ENCODE measurements around the gene GREB1L. TPM values are rescaled to one million over a fixed set of nuclear protein-coding genes. Genes with fewer than 3 reads are reported as not detected.

Gene GREB1L
- total RNA-seq, 2 experiments from 2014 or later: not detected

DNA sequence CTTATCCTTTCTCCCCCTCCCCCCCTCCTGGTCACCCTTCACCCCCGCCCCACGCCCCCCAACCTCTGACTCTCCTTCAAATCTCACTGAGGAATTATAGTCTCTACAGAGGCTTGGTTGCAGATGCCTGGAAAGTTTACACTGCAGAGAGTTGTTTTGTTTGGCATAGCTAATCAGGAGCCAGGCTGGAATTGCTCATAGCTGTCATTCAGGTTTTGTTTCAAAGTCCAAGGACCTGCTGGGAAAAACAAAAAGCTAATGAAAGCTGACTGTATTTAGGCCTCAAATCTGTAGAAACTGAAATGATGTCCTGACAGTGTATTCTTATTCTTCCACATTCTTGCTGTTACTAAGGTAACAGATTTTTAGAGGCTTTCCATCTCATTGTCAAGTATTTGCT is 22.6 kb downstream of the GREB1L start:
- H3K27me3 Mint-ChIP-seq: peaks cover 8% of the 10 kb centered on the region
- H3K9me3 Mint-ChIP-seq: no peaks in the 10 kb centered on the region
- no peak for ATAC-seq (ENCODE audit: poor library complexity)
- no peak overlapping the region for H3K4me3 Mint-ChIP-seq
- H3K9me3 ChIP-seq (ENCODE audit: control insufficient read depth in 1 of 2, insufficient read depth in 1 of 2, low read length in 2 of 2): no peaks in the 10 kb centered on the region
- H3K4me1 Mint-ChIP-seq (ENCODE audit: low read depth): no peaks in the 10 kb centered on the region
- H3K36me3 Mint-ChIP-seq (ENCODE audit: low read depth): no peaks in the 10 kb centered on the region
- H3K36me3 ChIP-seq (ENCODE audit: insufficient read depth, low read length): no peaks in the 10 kb centered on the region
- ChIA-PET POLR2A (no interaction called here), CTCF (no interaction called here)
- no peak overlapping the region for H3K27ac ChIP-seq (ENCODE audit: low read depth in 1 of 2, low read length in 2 of 2)
- H3K27me3 ChIP-seq (ENCODE audit: control insufficient read depth in 1 of 2, insufficient read depth in 2 of 2, low read length in 2 of 2): peaks cover 0 to 4% of the 10 kb centered on the region in 2 experiments
- no peak overlapping the region for H3K27ac Mint-ChIP-seq
- no peak for DNase-seq
- no peak overlapping the region for H3K4me3 ChIP-seq (ENCODE audit: low read length)
- TF ChIP-seq, protein P1, sequence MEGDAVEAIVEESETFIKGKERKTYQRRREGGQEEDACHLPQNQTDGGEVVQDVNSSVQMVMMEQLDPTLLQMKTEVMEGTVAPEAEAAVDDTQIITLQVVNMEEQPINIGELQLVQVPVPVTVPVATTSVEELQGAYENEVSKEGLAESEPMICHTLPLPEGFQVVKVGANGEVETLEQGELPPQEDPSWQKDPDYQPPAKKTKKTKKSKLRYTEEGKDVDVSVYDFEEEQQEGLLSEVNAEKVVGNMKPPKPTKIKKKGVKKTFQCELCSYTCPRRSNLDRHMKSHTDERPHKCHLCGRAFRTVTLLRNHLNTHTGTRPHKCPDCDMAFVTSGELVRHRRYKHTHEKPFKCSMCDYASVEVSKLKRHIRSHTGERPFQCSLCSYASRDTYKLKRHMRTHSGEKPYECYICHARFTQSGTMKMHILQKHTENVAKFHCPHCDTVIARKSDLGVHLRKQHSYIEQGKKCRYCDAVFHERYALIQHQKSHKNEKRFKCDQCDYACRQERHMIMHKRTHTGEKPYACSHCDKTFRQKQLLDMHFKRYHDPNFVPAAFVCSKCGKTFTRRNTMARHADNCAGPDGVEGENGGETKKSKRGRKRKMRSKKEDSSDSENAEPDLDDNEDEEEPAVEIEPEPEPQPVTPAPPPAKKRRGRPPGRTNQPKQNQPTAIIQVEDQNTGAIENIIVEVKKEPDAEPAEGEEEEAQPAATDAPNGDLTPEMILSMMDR (IDR thresholded peaks at IDR 0.05): no peak
- no peaks in the 10 kb centered on the region for H3K4me1 ChIP-seq (ENCODE audit: insufficient read depth, low read length)
- intact Hi-C loops (cut with DNase I, micrococcal nuclease): no loop called here

DNA sequence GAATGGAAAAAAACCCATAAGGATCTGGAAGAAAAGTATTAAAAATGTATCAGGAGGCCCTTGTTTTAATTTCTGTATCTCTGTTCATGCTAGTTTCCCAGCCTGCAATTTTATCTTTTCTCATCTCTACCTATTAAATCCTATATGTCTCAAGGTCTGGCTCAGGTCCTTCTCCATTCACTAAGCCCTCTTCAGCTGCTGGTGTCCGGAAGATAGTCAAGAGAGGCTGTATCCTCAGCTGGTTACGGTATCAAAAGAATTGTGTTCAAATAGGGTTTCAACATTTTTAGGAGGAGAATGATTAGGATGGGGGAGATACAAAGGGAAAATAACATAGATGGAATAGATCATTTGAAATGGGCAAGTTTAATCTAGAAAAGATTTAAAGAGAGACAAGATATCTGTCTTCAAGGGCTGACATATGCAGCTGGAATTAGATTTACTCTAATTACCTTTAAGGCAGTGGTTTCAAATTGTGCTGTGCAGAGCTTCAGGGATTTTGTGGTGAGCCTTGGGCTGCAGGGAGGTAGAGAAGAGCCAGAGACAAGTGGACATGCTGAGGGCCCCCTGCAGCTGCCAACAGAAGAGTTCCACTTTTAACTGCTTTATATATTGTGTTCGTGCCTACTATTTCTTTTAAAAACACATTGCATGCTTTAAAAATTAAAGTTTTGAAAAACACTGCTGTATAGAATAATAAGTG is 24.1 kb downstream of the GREB1L start:
- DNase-seq (no peak), ATAC-seq (ENCODE audit: poor library complexity) (no peak)
- no peak overlapping the region for H3K27ac Mint-ChIP-seq
- peaks cover 0 to 4% of the 10 kb centered on the region in 2 experiments for H3K27me3 ChIP-seq (ENCODE audit: control insufficient read depth in 1 of 2, insufficient read depth in 2 of 2, low read length in 2 of 2)
- TF ChIP-seq, protein P1 (IDR thresholded peaks at IDR 0.05): no peak
- CTCF ChIA-PET: no interaction called here
- H3K4me3 Mint-ChIP-seq: no peak overlapping the region
- no peak overlapping the region for H3K27ac ChIP-seq (ENCODE audit: low read depth in 1 of 2, low read length in 2 of 2)
- H3K4me1 Mint-ChIP-seq (ENCODE audit: low read depth): no peaks in the 10 kb centered on the region
- no peaks in the 10 kb centered on the region for H3K36me3 ChIP-seq (ENCODE audit: insufficient read depth, low read length)
- no peaks in the 10 kb centered on the region for H3K9me3 ChIP-seq (ENCODE audit: control insufficient read depth in 1 of 2, insufficient read depth in 1 of 2, low read length in 2 of 2)
- no peaks in the 10 kb centered on the region for H3K36me3 Mint-ChIP-seq (ENCODE audit: low read depth)
- POLR2A ChIA-PET: no interaction called here
- no peaks in the 10 kb centered on the region for H3K9me3 Mint-ChIP-seq
- peaks cover 8% of the 10 kb centered on the region for H3K27me3 Mint-ChIP-seq
- no peak overlapping the region for H3K4me3 ChIP-seq (ENCODE audit: low read length)
- no peaks in the 10 kb centered on the region for H3K4me1 ChIP-seq (ENCODE audit: insufficient read depth, low read length)
- intact Hi-C loops (cut with DNase I, micrococcal nuclease): no loop called here

DNA sequence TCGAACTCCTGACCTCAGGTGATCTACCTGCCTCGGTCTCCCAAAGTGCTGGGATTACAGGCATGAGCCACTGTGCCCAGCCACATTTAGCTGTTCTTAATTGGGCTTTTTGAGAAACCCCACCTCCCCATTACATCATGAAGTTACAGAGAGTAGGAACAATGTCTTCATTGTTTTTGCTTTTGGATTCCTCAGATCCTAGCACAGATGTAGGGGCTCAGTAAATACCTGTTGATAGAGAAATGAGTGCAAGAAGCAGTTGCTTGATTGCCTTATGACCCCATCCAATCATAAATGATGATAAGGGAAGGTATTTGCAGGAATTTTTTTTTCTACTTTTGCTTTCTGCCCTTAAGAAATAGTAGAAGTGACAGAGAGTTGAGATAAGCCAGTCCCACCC is 25.4 kb downstream of the GREB1L start:
- Histone ChIP-seq H3K4me3 (ENCODE audit: low read length) (no peak overlapping the region), H3K4me1 (ENCODE audit: insufficient read depth, low read length) (no peaks in the 10 kb centered on the region), H3K9me3 (ENCODE audit: control insufficient read depth in 1 of 2, insufficient read depth in 1 of 2, low read length in 2 of 2) (no peaks in the 10 kb centered on the region), H3K27ac (ENCODE audit: low read depth in 1 of 2, low read length in 2 of 2) (no peak overlapping the region), H3K27me3 (ENCODE audit: control insufficient read depth in 1 of 2, insufficient read depth in 2 of 2, low read length in 2 of 2) (peaks cover 0 to 4% of the 10 kb centered on the region in 2 experiments), H3K36me3 (ENCODE audit: insufficient read depth, low read length) (no peaks in the 10 kb centered on the region)
- DNase-seq: no peak
- no peaks in the 10 kb centered on the region for H3K4me1 Mint-ChIP-seq (ENCODE audit: low read depth)
- ChIA-PET POLR2A (no interaction called here), CTCF (no interaction called here)
- no peak overlapping the region for H3K4me3 Mint-ChIP-seq
- TF ChIP-seq, protein P1 (IDR thresholded peaks at IDR 0.05): no peak
- peaks cover 8% of the 10 kb centered on the region for H3K27me3 Mint-ChIP-seq
- no peaks in the 10 kb centered on the region for H3K36me3 Mint-ChIP-seq (ENCODE audit: low read depth)
- no peak overlapping the region for H3K27ac Mint-ChIP-seq
- no peaks in the 10 kb centered on the region for H3K9me3 Mint-ChIP-seq
- intact Hi-C loops (cut with DNase I, micrococcal nuclease): no loop called here
- ATAC-seq (ENCODE audit: poor library complexity): no peak
